ENCODE measurements around the gene ZNF782.

The ZNF782 gene

DNA sequence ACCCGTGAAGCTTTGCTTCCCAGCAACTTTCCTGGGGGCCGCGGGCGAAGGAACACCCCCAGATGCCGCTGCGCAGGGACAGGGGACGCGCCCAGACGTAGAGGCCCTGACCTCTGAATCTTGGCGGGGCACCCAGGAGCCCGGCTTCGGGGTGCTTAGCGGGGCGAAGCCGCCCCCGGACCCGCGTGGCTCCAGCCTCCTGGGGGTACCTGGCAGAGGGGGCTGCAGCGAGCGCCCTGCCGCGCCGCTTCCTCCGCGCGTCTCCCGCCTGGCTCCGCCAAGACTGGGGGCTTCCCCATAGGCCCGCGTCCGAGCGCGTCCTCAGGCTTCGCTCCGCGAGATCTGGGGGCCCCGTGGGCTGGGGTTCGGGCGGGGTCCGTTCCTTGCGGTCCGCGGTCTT, 23.0 kb upstream of the ZNF782 start:
- no peak for DNase-seq (ENCODE audit: insufficient read length, low spot score)
- TF ChIP-seq, protein P1, sequence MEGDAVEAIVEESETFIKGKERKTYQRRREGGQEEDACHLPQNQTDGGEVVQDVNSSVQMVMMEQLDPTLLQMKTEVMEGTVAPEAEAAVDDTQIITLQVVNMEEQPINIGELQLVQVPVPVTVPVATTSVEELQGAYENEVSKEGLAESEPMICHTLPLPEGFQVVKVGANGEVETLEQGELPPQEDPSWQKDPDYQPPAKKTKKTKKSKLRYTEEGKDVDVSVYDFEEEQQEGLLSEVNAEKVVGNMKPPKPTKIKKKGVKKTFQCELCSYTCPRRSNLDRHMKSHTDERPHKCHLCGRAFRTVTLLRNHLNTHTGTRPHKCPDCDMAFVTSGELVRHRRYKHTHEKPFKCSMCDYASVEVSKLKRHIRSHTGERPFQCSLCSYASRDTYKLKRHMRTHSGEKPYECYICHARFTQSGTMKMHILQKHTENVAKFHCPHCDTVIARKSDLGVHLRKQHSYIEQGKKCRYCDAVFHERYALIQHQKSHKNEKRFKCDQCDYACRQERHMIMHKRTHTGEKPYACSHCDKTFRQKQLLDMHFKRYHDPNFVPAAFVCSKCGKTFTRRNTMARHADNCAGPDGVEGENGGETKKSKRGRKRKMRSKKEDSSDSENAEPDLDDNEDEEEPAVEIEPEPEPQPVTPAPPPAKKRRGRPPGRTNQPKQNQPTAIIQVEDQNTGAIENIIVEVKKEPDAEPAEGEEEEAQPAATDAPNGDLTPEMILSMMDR (IDR thresholded peaks at IDR 0.05; ENCODE audit: insufficient read depth, missing control alignments) = no peak
- no peak for FAIRE-seq

GRCh38 chr9:96875461-96876142, 21.3 kb upstream of the ZNF782 start:
- FAIRE-seq = no peak
- TF ChIP-seq, protein P1 (IDR thresholded peaks at IDR 0.05; ENCODE audit: insufficient read depth, missing control alignments) = peak; percentile 17
- DNase-seq (ENCODE audit: insufficient read length, low spot score) = peak; percentile 77

DNA sequence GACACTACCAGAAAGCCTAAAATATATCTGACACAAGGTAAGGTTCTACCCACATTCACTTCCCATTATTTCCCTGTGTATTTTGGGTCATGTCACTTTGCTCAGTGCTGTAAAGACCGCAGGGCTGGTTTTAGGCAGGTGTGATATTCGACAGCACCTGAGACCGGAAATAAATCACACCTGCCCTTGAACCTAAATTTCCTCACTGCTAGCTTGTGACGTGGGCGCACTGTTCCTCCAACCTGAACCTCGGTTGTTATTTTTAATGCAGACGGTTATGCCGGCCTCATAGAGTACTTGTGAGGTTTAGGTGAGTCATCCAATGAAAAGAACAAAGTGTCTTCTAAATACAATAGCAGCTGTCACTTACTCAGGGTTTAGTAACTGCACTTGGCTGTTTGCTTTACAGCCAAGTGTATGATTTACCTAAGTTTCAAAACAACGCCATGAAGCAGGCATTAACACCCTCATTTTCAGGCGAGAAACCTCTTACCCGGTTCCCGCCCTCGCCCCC, 20.7 kb upstream of the ZNF782 start:
- FAIRE-seq (no peak), DNase-seq (ENCODE audit: insufficient read length, low spot score) (no peak)
- TF ChIP-seq, protein P1 (IDR thresholded peaks at IDR 0.05; ENCODE audit: insufficient read depth, missing control alignments) = no peak

GRCh38 chr9:96874201-96874785, 20.0 kb upstream of the ZNF782 start:
- no peak for FAIRE-seq
- DNase-seq (ENCODE audit: insufficient read length, low spot score) = no peak
- TF ChIP-seq, protein P1 (IDR thresholded peaks at IDR 0.05; ENCODE audit: insufficient read depth, missing control alignments) = no peak

- FAIRE-seq (no peak), DNase-seq (ENCODE audit: insufficient read length, low spot score) (no peak)
- TF ChIP-seq, protein P1 (IDR thresholded peaks at IDR 0.05; ENCODE audit: insufficient read depth, missing control alignments) = no peak
Observed at GRCh38 chr9:96871176-96871575, 16.9 kb upstream of the ZNF782 start.

DNA sequence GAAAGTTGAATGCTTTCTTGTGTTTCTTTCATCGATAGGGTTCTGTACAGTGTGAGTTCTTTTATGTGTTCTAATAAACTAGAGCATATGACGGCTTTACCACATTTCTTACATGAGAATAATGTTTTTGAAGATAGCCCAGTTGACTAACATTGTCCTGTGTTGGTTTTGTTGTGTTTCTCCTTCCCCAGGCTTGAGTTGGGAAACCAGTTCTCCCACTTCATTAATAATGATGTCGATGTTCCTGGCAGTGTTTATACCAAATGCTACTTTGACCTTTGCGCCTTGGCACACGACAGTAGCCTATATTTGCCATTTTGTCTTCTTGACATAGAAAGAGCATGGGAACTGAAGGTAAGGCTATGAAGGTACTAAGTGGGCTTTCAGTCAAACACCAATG, 14.4 kb upstream of the ZNF782 start:
- TF ChIP-seq, protein P1 (IDR thresholded peaks at IDR 0.05; ENCODE audit: insufficient read depth, missing control alignments) = no peak
- FAIRE-seq (no peak), DNase-seq (ENCODE audit: insufficient read length, low spot score) (no peak)

Data from D721Med (cell line).